Tongue (tissue), 2 donors: Measurements from ENCODE around the gene KCTD7. TPM values are rescaled to one million over a fixed set of nuclear protein-coding genes. Genes with fewer than 3 reads are reported as not detected.
"Not testable (repeated sequence)": the region's sequence is repeated elsewhere in the genome, so short reads cannot be mapped to it uniquely, and the experiment has no call there.

Experiments
- DNase-seq: peaks from one replicate; pipeline ENCODE4 v3.0.0-alpha.2; 2015
- total RNA-seq: library from RNA; depleted of rRNA; stranded (reverse); fragments of >200 nt; gene quantifications from one replicate; pipeline ENCODE4 v1.2.3, GENCODE V29; 2014

Gene KCTD7
- total RNA-seq, 1 donor from 2014 or later = 12.6 TPM

DNA sequence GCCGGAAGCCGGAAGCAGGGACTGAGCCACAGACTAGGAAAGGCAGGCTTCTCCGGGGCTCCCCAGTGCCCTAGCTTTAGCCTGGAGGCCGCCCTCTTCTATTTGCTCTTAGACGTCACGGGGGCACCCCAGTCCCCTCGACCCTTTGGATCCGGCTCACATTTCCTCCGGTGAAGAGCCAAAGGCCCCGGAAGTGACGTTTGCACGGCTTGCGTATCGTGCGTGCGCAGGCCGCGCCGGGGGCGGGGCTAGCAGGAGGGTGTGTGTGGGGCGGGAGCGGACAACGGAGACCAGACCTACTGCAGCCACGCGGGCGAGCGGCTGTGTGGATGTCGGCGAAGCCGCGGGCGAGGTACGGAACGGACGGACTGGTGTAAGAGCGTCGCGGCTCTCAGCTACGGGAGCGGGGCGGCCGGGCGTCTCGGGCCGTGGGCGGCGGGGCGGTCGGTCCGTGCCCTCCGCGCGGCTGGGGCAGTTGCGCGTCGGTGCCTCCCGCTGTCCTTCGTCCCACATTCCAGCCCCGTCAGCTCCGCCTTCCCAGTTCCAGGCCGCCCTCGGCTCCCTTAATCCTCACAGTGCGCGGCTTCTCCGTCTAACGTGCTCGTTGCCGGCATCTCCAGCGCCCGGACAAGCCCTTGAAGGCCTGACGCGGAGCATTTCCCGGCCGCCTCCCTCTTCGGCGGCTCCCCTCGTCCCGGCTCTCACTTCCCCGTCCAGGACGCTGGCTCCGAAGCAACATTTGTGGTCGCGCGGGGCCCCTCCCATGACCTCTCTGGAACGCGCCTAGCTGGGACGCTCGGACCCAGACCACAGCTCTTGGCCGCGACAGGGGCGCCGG, 25.8 kb downstream of the KCTD7 start:
- peak; percentile 100 for DNase-seq

GRCh38 chr7:66655113-66655806, 26.6 kb downstream of the KCTD7 start:
- DNase-seq = peak; percentile 58

DNA sequence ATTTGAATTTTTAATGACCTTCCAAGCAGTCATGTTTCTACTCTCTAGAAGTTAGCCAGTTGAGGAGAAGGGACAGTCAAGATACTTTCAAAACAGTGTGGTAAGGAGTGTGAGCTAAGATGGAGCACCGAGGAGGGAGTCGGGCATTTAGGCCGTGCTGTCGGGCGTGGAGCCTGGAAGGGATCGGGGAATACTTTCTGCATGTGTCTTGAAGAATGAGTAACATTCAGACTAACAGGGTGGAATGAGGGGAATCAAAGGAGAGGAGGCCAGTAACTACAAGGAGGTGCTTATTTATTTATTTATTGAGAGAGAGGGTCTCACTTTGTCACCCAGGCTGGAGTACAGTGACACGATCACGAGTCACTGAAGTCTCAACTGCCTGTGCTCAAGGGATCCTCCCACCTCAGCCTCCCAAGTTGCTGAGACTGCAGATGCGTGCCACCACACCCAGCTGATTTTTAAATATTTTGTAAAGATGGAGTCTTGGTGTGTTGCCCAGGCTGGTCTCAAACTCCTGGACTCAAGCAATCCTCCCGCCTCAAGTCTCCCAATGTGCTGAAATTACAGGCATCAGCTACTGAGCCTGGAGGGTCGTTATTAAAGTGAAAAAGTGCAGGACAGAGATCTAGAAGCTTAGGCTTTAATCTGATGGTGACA, 27.3 kb downstream of the KCTD7 start:
- DNase-seq = not testable (repeated sequence)

DNA sequence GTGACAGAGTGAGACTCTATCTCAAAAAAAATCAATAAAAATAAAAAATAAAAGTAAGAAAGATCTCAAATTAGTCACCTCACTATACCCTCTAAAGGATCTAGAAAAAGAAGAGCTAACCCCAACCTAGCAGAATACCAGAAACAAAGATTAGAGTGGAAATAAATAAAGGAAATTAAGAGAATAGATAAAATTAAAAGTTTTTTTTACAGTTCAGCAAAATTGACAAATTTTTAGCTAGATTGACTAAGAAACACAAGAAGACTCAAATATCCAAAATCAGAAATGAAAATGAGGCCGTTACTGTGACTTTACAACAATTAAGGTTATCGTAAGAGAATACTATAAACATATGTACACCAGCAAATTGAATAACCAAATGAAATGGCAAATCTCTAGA, 29.1 kb downstream of the KCTD7 start:
- DNase-seq = no peak

- DNase-seq = no peak
Measured at GRCh38 chr7:66662646-66663264, 34.1 kb downstream of the KCTD7 start.

GRCh38 chr7:66664590-66665293, 36.1 kb downstream of the KCTD7 start:
- no peak for DNase-seq

GRCh38 chr7:66666313-66666952, 37.8 kb downstream of the KCTD7 start:
- no peak for DNase-seq

DNA sequence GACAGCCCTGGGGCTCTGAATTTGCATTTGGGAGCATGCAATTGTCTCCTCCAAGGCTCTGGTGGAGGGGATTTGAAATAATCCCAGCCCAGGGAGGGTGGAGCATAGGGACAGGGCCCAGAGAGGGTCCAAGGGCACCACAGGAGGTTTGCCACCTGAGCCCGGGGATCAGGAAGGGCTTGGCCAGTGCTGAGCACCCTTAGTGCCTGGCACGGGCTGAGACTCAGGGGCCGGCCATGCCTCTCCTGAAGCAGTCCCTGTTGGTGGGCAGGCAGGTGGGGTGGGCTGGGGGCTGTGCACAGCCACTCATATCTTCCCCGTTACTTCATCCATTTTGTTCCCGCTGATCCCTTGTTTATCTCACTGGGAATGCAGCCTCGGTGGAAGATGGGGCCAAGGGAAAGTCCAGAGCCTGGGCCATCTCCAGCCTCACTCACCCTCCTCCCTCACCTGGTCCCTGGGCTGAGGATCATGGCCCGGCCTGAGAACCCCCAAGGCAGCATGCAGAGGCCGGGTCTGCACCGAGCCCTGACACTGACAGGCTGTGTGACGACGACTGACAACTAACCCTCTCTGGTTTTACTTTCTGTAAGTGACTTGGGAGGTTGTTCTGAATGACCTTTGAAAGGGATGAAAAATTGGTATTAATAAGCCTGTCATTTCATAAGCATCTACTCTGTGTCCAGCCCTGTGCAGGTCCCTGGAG, 38.5 kb downstream of the KCTD7 start:
- DNase-seq = no peak

GRCh38 chr7:66668112-66668511, 39.4 kb downstream of the KCTD7 start:
- no peak for DNase-seq

DNA sequence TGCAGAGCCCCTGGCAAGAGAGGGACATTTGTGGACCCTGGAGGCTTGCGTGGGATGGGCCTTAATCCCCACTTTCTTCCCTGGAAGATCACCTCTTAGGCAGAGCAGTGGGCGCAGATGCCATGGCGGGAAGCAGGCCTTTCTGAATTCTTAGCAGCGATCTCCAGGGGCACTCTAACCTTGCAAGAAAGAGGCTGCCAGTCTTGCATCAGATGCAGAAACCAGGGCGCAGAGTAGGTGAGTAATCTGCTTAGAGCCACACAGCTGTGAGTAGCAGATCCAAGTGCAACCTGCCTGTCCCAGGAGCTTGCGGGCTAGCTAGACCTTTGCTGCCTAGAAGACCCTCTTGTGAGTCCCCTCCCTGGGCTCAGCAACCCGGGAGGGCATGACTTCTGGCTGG, 40.0 kb downstream of the KCTD7 start:
- DNase-seq = no peak

DNA sequence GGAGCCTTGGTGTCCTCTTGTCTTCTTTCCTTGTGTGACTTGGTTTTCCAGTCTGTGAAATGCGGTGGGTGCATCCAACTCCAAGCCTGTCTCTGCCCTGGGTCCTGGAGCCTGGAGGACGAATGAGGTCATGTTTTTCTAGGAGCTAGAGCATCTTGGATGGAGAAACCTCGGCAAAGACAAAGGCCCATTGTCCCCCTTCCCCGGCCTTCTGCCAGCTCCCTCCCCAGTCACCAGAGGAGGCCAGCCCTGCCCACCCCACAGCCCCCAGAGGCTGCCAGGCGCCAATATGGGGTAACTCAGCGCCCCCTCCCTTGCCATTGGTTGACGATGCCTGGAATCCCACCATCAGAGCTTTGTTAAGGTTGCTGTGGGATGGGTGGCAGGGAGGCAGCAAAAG, 40.4 kb downstream of the KCTD7 start:
- no peak for DNase-seq

DNA sequence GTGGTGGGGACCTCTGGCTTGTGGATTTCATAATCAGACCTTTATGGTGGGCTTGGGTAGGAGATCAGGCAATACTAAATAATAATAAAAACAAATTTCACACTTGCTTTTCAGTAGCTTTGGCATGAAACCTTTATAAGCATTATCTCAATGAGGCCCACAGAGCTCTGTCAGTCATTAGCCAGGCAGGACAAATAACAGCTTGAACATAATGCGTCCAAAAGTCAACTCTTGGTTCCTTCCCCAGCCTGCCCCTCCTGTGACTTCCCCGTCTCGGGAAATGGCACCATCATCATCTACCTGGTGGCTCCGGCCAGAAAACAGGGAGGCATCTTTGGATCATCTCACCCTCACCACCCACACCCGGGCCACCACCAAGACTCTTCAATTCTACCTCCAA, 40.8 kb downstream of the KCTD7 start:
- DNase-seq = no peak

GRCh38 chr7:66671034-66671433, 42.4 kb downstream of the KCTD7 start:
- no peak for DNase-seq

DNA sequence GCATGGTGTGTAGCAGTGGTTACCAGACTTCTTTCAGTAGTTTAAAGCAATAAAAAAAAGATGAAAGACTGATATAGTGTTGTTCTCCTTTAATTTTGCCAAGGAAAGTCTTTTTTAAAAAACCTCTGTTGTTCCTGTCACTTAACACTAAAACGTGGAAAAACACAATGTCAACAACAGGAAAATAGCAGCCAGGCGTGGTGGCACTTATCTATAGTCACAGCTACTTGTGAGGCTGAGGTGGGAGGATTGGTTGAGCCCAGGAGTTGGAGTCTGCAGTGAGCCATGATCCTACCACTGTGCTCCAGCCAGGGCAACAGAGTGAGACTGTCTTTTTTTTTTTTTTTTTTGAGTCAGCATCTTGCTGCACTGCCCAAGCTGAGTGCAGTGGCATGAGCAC, 42.8 kb downstream of the KCTD7 start:
- DNase-seq = not testable (repeated sequence)

DNA sequence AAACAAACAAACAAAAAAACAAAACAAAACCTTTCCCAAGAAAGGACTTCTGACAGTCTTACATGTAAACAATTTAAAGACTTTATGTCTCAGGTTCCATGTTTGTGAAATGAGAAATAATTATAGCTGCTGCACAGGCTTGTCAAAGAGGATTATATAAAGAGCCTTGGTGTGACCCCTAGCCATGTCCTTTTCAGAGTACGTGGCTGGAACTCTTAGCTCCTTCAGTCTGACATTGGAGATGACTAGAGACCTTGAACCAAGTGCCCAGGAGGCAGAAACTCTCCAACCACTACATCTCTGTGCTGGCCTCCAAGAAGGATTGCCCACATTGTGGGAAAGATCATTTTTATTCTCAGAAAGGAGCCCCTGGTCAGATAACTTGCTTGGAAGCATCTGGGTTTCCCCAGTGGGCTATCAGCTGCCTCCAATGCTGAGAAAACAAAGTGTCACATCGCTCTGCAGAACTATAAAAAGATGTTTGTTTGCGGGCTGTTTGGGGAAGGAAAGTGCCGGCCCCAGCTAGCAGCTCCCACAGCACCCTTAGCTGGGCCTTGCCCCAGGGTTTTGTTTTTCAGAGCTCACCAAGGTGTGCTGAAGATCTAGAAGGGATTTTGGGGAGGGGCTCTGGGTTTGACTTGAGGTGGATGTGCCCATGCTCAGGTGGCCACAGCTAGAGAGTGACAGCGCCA, 43.9 kb downstream of the KCTD7 start:
- DNase-seq = not testable (repeated sequence)

DNA sequence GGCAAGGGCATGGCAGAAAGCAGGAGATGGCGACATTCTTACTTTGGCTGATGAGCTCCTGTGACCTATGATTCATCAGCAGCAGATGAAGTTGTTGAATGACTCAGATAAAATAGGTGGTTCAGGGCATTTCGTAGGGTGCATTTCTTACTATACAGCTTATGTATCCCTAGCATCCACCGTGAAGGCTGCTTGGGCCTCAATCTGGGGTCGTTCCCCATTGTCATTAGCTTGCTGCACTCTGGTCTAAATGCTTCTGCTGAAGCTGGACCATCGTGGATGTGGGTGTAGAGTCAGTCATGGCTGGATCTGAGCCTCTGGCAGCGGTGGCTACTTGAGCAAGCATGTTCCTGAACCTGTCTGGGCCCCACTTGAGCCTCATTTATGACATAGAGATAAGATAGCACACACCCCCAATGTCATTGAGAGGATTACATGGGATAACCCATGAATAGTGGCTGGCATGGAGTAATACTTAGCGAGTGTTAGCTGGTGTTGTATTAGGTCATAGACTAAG, 44.5 kb downstream of the KCTD7 start:
- DNase-seq = not testable (repeated sequence)

DNA sequence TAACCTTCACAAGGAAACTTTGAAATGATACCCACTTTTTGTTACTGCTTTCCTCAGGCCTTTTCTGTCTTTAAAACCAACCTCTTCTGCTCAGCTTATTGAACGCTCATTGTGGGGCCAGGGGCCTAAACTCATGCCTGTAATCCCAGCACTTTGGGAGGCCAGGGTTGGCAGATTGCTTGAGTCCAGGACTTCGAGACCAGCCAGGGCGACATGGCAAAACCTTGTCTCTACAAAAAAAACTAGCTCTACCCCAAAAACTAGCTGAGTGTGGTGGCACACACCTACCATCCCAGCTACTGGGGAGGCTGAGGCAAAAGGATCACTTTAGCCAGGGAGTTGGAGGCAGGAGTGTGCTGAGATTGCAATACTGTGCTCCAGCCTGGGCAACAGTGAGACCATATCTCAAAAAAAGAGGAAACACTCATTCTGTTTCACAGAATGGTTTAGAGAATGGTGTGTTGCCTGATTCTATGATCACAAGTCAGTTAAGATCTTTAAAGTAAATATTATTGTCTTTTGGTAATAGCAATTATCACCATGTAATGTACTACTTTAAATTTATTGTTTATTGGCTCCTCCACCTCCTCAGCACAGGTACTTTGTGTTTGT, 51.1 kb downstream of the KCTD7 start:
- DNase-seq = no peak

GRCh38 chr7:66681491-66682349, 53.0 kb downstream of the KCTD7 start:
- DNase-seq = peak; percentile 98
